GM18505 (cell line): ENCODE data around the gene SFXN5.
"Not testable (repeated sequence)": the region's sequence is repeated elsewhere in the genome, so short reads cannot be mapped to it uniquely, and the experiment has no call there.

Source experiments
- ATAC-seq: cut with Tn5 transposase; IDR thresholded peaks from one replicate; pipeline ENCODE4 v1.9.1; 2021; ENCODE audit not compliant: unreplicated experiment
- POLR2A ChIP-seq: IDR thresholded peaks from 4 replicates; pipeline ENCODE4 v1.6.1; 2011; ENCODE audit warnings: borderline replicate concordance; ENCODE audit not compliant: insufficient read depth, insufficient read length; ENCODE audit errors: extremely low read depth

Gene SFXN5

GRCh38 chr2:73077424-73077795 is 5.9 kb upstream of the SFXN5 start:
- ATAC-seq, result no peak

GRCh38 chr2:73076701-73077423 is 5.3 kb upstream of the SFXN5 start:
- TF ChIP-seq POLR2A, result no peak

More at GRCh38 chr2:73077424-73077795, 5.9 kb upstream of the SFXN5 start:
- no peak for TF ChIP-seq POLR2A

GRCh38 chr2:73075477-73076373 is 4.2 kb upstream of the SFXN5 start:
- no peak for ATAC-seq
- no peak for TF ChIP-seq POLR2A

More at GRCh38 chr2:73076701-73077423, 5.3 kb upstream of the SFXN5 start:
- no peak for ATAC-seq

- no peak for ATAC-seq
- no peak for TF ChIP-seq POLR2A
Measured at GRCh38 chr2:73074110-73075069, 2.9 kb upstream of the SFXN5 start.

- ATAC-seq, result no peak
- TF ChIP-seq POLR2A, result no peak
Measured at GRCh38 chr2:73072416-73072815, 904 bp upstream of the SFXN5 start.

- ATAC-seq, result peak; percentile 1
- no peak for TF ChIP-seq POLR2A
Measured at GRCh38 chr2:73072129-73072395, 550 bp upstream of the SFXN5 start.

- ATAC-seq, result peak; percentile 19
- peak; percentile 48 for TF ChIP-seq POLR2A
Measured at GRCh38 chr2:73070643-73071359, 711 bp downstream of the SFXN5 start.

GRCh38 chr2:73069855-73070642 is 1.5 kb downstream of the SFXN5 start:
- no peak for TF ChIP-seq POLR2A
- ATAC-seq, result no peak

- no peak for ATAC-seq
- no peak for TF ChIP-seq POLR2A
Measured at GRCh38 chr2:73069041-73069854, 2.3 kb downstream of the SFXN5 start.

- no peak for ATAC-seq
- no peak for TF ChIP-seq POLR2A
Measured at GRCh38 chr2:73068147-73068546, 3.4 kb downstream of the SFXN5 start.

GRCh38 chr2:73067043-73067442 is 4.5 kb downstream of the SFXN5 start:
- ATAC-seq, result no peak
- TF ChIP-seq POLR2A, result no peak

- ATAC-seq, result not testable (repeated sequence)
Measured at GRCh38 chr2:73065070-73065469, 6.4 kb downstream of the SFXN5 start.
